Tibial nerve (tissue), 4 donors: ENCODE measurements around the gene DCXR. TPM values are rescaled to one million over a fixed set of nuclear protein-coding genes. Genes with fewer than 3 reads are reported as not detected.

Experiments used
- DNase-seq, 2 donors: peaks; one replicate each; pipeline ENCODE4 v3.0.0-alpha.2; 2019; ENCODE audit warnings: low spot score in 2 of 2
- H3K27ac ChIP-seq, 4 donors: fragments of 200-600 bp; sonication (generic) in 3 of 4; one replicate each; pipeline ENCODE4 v1.5.1; 2017 to 2019; ENCODE audit warnings: mild to moderate bottlenecking in 1 of 4
- H3K27me3 ChIP-seq, 2 donors: fragments of 200-600 bp; sonication (generic) in 1 of 2; one replicate each; pipeline versions ENCODE4 v1.5.1 to v1.6.0; 2017 to 2019
- H3K36me3 ChIP-seq, 3 donors: fragments of 200-600 bp; sonication (generic); one replicate each; pipeline ENCODE4 v1.5.1; 2018 to 2019
- H3K4me1 ChIP-seq, 4 donors: fragments of 200-600 bp; sonication (generic) in 3 of 4; one replicate each; pipeline ENCODE4 v1.5.1; 2017 to 2019
- H3K4me3 ChIP-seq, 4 donors: fragments of 200-600 bp; sonication (generic) in 3 of 4; one replicate each; pipeline ENCODE4 v1.5.1; 2017 to 2019; ENCODE audit warnings: mild to moderate bottlenecking in 1 of 4, moderate library complexity in 1 of 4
- H3K9me3 ChIP-seq, 4 donors: fragments of 200-600 bp; sonication (generic) in 3 of 4; one replicate each; pipeline ENCODE4 v1.5.1; 2017 to 2019
- CTCF ChIP-seq, 5 experiments: fragments of 200-600 bp in 3 of 5; fragments of 450-650 bp in 2 of 5; sonication (generic) in 3 of 5; IDR thresholded peaks; one replicate each; pipeline ENCODE4 v1.5.1; 2016 to 2019; ENCODE audit warnings: antibody characterized with exemption in 5 of 5, mild to moderate bottlenecking in 3 of 5, moderate library complexity in 2 of 5
- EP300 ChIP-seq, 2 donors: sonication (generic); formaldehyde crosslinking; IDR thresholded peaks; one replicate each; pipeline ENCODE4 v1.6.1; 2017; ENCODE audit warnings: antibody characterized with exemption in 2 of 2, mild to moderate bottlenecking in 1 of 2
- POLR2A ChIP-seq, 2 donors: fragments of 450-650 bp; IDR thresholded peaks; one replicate each; pipeline ENCODE4 v1.6.1; 2017; ENCODE audit warnings: antibody characterized with exemption in 2 of 2, mild to moderate bottlenecking in 2 of 2, moderate library complexity in 2 of 2
- WGBS, 2 donors: methylation state at CpG; one replicate each; pipeline ENCODE4 v1.1.5; 2018; 5-methylcytosine and 5-hydroxymethylcytosine counted together
- total RNA-seq, 4 donors: library from RNA; depleted of rRNA; stranded (reverse); fragments of >200 nt; gene quantifications; one replicate each; pipeline ENCODE4 v1.1.0, GENCODE V29; 2016

Gene DCXR
- total RNA-seq, 4 donors from 2014 or later: 236 to 347 (median 269) TPM

GRCh38 chr17:82018989-82019689 lies 18.4 kb downstream of the DCXR start:
- TF ChIP-seq EP300 (IDR thresholded peaks at IDR 0.05) (no peak), POLR2A (IDR thresholded peaks at IDR 0.05) (no peak), CTCF (IDR thresholded peaks at IDR 0.05) (no peak)
- DNase-seq: no peak
- Histone ChIP-seq H3K27me3 (no peaks in the 10 kb centered on the region), H3K4me1 (peaks cover 0 to 42% (median 19%) of the 10 kb centered on the region in 4 donors), H3K27ac (no peak overlapping the region), H3K4me3 (no peak overlapping the region), H3K9me3 (no peaks in the 10 kb centered on the region), H3K36me3 (peaks cover 0 to 37% (median 0%) of the 10 kb centered on the region in 3 donors)
- WGBS, 2 donors: 85 to 87% methylated on average over 32 to 33 of the region's 33 CpGs

- no peak for TF ChIP-seq EP300 (IDR thresholded peaks at IDR 0.05)
- TF ChIP-seq POLR2A (IDR thresholded peaks at IDR 0.05): no peak
- H3K36me3 ChIP-seq: peaks cover 0 to 45% (median 0%) of the 10 kb centered on the region in 3 donors
- no peaks in the 10 kb centered on the region for H3K9me3 ChIP-seq
- peaks cover 0 to 34% (median 14%) of the 10 kb centered on the region in 4 donors for H3K4me1 ChIP-seq
- DNase-seq: no peak
- no peak overlapping the region for H3K4me3 ChIP-seq
- 69 to 81% methylated on average over 15 to 19 of the region's 19 CpGs for WGBS, 2 donors
- no peak overlapping the region for H3K27ac ChIP-seq
- H3K27me3 ChIP-seq: no peaks in the 10 kb centered on the region
These were observed 19.1 kb downstream of the DCXR start for GRCh38 chr17:82018152-82018988.

GRCh38 chr17:82017612-82018151 lies 19.8 kb downstream of the DCXR start:
- 71 to 80% methylated on average over 13 of the region's 13 CpGs for WGBS, 2 donors
- no peak overlapping the region for H3K4me3 ChIP-seq
- H3K9me3 ChIP-seq: no peaks in the 10 kb centered on the region
- H3K27ac ChIP-seq: no peak overlapping the region
- peaks cover 0 to 49% (median 0%) of the 10 kb centered on the region in 3 donors for H3K36me3 ChIP-seq
- no peaks in the 10 kb centered on the region for H3K27me3 ChIP-seq
- no peak for DNase-seq
- H3K4me1 ChIP-seq: peaks cover 0 to 34% (median 14%) of the 10 kb centered on the region in 4 donors
- TF ChIP-seq EP300 (IDR thresholded peaks at IDR 0.05): no peak
- no peak for TF ChIP-seq POLR2A (IDR thresholded peaks at IDR 0.05)
- TF ChIP-seq CTCF (IDR thresholded peaks at IDR 0.05): no peak

GRCh38 chr17:82016875-82017459 lies 20.5 kb downstream of the DCXR start:
- Histone ChIP-seq H3K36me3 (peaks cover 0 to 57% (median 0%) of the 10 kb centered on the region in 3 donors), H3K4me1 (peaks cover 0 to 30% (median 10%) of the 10 kb centered on the region in 4 donors), H3K27me3 (no peaks in the 10 kb centered on the region), H3K27ac (no peak overlapping the region), H3K9me3 (no peaks in the 10 kb centered on the region), H3K4me3 (no peak overlapping the region)
- no peak for DNase-seq
- no peak for TF ChIP-seq CTCF (IDR thresholded peaks at IDR 0.05)
- TF ChIP-seq EP300 (IDR thresholded peaks at IDR 0.05): no peak
- TF ChIP-seq POLR2A (IDR thresholded peaks at IDR 0.05): no peak
- WGBS, 2 donors: 76 to 83% methylated on average over 13 to 22 of the region's 24 CpGs

- no peaks in the 10 kb centered on the region for H3K9me3 ChIP-seq
- peaks cover 0 to 23% (median 3%) of the 10 kb centered on the region in 4 donors for H3K4me1 ChIP-seq
- H3K36me3 ChIP-seq: peaks cover 0 to 64% (median 0%) of the 10 kb centered on the region in 3 donors
- no peaks in the 10 kb centered on the region for H3K27me3 ChIP-seq
- no peak for DNase-seq
- TF ChIP-seq POLR2A (IDR thresholded peaks at IDR 0.05): no peak
- TF ChIP-seq CTCF (IDR thresholded peaks at IDR 0.05): no peak
- no peak for TF ChIP-seq EP300 (IDR thresholded peaks at IDR 0.05)
- 84 to 88% methylated on average over 11 to 19 of the region's 28 CpGs for WGBS, 2 donors
- no peak overlapping the region for H3K27ac ChIP-seq
- H3K4me3 ChIP-seq: no peak overlapping the region
These were observed 21.2 kb downstream of the DCXR start for GRCh38 chr17:82016061-82016874.
